GM10266 (cell line): ENCODE data around the gene TNFSF8.

Source experiments
- DNase-seq: peaks from one replicate; pipeline ENCODE4 v3.0.0; 2012; ENCODE audit errors: extremely low spot score
- TF ChIP-seq, protein P1 (sequence below): IDR thresholded peaks from 2 replicates; pipeline ENCODE4 v1.5.1; 2012; ENCODE audit warnings: mild to moderate bottlenecking, low read depth; ENCODE audit not compliant: control insufficient read depth, insufficient read depth; ENCODE audit errors: missing control alignments

TNFSF8 gene

DNA sequence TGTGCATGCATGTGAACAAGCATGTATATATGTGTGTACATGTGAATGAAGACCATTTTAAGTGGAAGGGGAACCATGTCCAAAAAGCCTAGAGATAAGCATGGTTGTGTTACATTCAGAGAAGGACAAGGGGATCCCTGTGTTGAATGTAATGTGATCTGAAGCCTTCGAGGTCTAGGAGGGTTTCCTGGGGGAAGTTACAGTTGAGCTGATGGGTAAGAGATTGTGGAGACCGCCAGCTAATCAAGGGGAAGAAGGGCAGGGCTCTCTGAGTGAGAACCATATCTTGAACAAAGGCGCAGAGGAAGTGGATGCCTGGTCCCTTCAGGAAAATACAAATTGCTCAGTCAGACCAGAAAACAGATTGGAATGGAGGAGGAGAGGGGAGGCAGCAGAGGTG lies 79.1 kb downstream of the TNFSF8 start:
- DNase-seq, result no peak

More for the DNA sequence above, 79.1 kb downstream of the TNFSF8 start:
- TF ChIP-seq, protein P1, sequence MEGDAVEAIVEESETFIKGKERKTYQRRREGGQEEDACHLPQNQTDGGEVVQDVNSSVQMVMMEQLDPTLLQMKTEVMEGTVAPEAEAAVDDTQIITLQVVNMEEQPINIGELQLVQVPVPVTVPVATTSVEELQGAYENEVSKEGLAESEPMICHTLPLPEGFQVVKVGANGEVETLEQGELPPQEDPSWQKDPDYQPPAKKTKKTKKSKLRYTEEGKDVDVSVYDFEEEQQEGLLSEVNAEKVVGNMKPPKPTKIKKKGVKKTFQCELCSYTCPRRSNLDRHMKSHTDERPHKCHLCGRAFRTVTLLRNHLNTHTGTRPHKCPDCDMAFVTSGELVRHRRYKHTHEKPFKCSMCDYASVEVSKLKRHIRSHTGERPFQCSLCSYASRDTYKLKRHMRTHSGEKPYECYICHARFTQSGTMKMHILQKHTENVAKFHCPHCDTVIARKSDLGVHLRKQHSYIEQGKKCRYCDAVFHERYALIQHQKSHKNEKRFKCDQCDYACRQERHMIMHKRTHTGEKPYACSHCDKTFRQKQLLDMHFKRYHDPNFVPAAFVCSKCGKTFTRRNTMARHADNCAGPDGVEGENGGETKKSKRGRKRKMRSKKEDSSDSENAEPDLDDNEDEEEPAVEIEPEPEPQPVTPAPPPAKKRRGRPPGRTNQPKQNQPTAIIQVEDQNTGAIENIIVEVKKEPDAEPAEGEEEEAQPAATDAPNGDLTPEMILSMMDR, result no peak
